ENCODE results near the gene PALLD.
A peak's percentile ranks its signal among the peaks of the same experiment; 100 is the strongest.

The PALLD gene

GRCh38 chr4:168825975-168826374 is 329.1 kb downstream of the PALLD start:
- TF ChIP-seq, protein P1, sequence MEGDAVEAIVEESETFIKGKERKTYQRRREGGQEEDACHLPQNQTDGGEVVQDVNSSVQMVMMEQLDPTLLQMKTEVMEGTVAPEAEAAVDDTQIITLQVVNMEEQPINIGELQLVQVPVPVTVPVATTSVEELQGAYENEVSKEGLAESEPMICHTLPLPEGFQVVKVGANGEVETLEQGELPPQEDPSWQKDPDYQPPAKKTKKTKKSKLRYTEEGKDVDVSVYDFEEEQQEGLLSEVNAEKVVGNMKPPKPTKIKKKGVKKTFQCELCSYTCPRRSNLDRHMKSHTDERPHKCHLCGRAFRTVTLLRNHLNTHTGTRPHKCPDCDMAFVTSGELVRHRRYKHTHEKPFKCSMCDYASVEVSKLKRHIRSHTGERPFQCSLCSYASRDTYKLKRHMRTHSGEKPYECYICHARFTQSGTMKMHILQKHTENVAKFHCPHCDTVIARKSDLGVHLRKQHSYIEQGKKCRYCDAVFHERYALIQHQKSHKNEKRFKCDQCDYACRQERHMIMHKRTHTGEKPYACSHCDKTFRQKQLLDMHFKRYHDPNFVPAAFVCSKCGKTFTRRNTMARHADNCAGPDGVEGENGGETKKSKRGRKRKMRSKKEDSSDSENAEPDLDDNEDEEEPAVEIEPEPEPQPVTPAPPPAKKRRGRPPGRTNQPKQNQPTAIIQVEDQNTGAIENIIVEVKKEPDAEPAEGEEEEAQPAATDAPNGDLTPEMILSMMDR (conservative IDR thresholded peaks at IDR 0.05; ENCODE audit: low read depth, low read length), result no peak

GRCh38 chr4:168826620-168827019 is 329.8 kb downstream of the PALLD start:
- no peak for DNase-seq (ENCODE audit: low read depth)
- TF ChIP-seq, protein P1 (conservative IDR thresholded peaks at IDR 0.05; ENCODE audit: low read depth, low read length), result no peak
- no peak overlapping the region for H3K4me3 ChIP-seq (ENCODE audit: low read depth, low read length)

More at GRCh38 chr4:168825975-168826374, 329.1 kb downstream of the PALLD start:
- H3K4me3 ChIP-seq (ENCODE audit: low read depth, low read length), result no peak overlapping the region
- no peak for DNase-seq (ENCODE audit: low read depth)

GRCh38 chr4:168830777-168831512 is 334.1 kb downstream of the PALLD start:
- DNase-seq (ENCODE audit: low read depth), result peak; percentile 58
- TF ChIP-seq, protein P1 (conservative IDR thresholded peaks at IDR 0.05; ENCODE audit: low read depth, low read length), result no peak
- no peak overlapping the region for H3K4me3 ChIP-seq (ENCODE audit: low read depth, low read length)

DNA sequence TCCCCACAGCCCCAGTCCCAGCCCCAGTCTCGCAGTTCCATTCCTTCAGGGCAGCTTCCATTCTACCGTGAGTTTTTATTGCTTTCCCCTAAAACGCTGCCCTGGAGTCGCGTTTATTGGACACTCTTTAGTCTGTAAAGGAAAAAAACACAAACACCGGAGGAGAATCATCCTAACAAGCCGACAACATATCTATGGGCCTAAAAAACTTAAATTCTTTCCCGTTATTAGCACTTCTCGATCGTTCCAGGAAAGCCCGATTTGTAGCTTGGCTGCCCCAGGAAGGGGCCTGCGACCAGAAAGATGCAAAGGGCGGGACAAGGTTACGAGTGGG is 334.7 kb downstream of the PALLD start:
- no peak for DNase-seq (ENCODE audit: low read depth)
- peak overlapping the region; percentile 91 for H3K4me3 ChIP-seq (ENCODE audit: low read depth, low read length)
- TF ChIP-seq, protein P1 (conservative IDR thresholded peaks at IDR 0.05; ENCODE audit: low read depth, low read length), result no peak

- peak; percentile 82 for DNase-seq (ENCODE audit: low read depth)
- peak overlapping the region; percentile 91 for H3K4me3 ChIP-seq (ENCODE audit: low read depth, low read length)
- TF ChIP-seq, protein P1 (conservative IDR thresholded peaks at IDR 0.05; ENCODE audit: low read depth, low read length), result no peak
Observed at GRCh38 chr4:168831919-168832762, 335.3 kb downstream of the PALLD start.

- no peak for DNase-seq (ENCODE audit: low read depth)
- H3K4me3 ChIP-seq (ENCODE audit: low read depth, low read length), result peak overlapping the region; percentile 91
- TF ChIP-seq, protein P1 (conservative IDR thresholded peaks at IDR 0.05; ENCODE audit: low read depth, low read length), result peak; percentile 45
Observed at GRCh38 chr4:168832763-168833575, 336.1 kb downstream of the PALLD start.

Data from choroid plexus epithelial cell (primary cell).